HG03571 (cell line): Measurements from ENCODE around the gene PITX2.

ENCODE experiments used
- ATAC-seq: cut with Tn5 transposase; IDR thresholded peaks from one replicate; pipeline ENCODE4 v1.9.1; 2021; ENCODE audit not compliant: unreplicated experiment

The PITX2 gene

DNA sequence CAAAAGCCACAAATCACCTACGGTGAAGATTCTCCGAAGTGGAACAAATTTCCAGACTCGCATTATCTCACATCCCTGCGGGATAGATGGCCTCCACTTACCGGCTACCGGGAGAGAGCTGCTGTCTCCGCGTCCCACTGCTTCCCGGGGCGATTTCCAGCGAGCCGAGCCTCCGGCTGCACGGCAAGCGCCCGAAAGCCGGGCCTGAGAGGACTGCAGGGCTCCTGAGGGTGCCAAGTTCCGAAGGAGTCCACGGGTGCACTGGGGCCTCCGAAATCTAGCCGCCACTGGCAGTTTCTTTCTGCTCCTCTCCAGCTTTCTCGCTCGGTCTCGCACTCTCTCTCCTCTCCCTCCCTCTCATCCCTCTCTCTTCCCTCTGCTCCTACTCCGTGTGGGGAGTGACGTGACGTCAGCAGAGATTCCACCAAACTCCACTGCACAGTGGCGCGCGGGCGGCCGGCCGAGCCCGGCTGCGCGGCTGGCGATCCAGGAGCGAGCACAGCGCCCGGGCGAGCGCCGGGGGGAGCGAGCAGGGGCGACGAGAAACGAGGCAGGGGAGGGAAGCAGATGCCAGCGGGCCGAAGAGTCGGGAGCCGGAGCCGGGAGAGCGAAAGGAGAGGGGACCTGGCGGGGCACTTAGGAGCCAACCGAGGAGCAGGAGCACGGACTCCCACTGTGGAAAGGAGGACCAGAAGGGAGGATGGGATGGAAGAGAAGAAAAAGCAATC is 14.0 kb upstream of the PITX2 start:
- no peak for ATAC-seq

DNA sequence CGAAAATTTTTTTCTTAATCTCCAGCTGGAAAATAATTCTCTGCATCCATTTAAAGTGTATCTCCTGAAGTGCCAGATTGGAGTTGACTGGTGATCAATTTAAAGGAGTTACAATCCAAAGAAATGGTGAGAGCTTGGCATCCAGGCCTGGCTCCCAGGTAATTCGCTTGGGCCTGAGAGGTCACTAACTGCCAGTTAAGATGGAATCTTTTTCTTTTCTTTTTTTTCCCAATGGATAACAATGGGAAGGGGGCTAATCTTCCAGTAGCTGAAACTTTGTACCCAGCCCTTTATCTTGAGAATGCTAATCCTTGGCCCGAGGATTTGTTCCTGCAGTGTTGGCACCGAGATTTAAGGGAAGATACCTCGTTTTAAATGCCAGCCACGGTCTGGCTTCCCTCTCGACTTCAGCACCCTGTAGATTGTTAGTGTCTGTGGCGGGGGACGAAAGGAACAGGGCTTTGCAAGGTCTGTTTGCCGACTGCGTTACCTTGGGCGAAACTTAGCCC is 13.3 kb upstream of the PITX2 start:
- ATAC-seq = no peak

DNA sequence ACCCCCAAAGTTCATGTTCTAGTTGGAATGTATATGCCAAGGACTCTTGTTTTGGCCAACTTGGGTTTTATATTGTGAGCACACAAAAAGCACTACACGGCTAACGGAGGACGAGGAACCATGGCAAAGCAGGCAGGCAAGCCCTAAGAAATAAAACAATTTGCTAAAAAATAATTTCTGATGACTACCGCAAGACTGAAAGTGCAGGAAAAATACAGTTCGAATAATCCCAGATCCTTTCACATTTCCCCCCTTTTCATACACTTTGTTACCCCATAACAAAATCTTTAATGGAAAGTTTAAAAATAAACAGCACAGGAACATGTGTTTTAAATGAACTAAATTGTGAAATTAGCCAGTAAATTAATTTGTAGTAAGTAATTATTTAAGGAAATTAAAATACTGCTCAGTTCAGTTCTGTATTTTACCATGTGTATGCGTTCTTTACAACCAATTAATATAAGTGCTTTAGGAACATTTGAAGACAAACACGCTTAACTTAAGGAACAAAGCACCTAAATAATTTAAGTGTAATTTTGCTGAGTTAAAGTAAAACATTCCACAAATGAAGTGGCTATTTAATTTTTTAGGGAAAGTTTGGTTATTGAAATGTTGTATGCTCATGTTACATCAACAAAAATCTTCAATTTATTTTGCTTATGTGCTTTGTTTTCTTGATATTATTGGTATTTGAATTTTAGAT is 12.4 kb upstream of the PITX2 start:
- no peak for ATAC-seq

DNA sequence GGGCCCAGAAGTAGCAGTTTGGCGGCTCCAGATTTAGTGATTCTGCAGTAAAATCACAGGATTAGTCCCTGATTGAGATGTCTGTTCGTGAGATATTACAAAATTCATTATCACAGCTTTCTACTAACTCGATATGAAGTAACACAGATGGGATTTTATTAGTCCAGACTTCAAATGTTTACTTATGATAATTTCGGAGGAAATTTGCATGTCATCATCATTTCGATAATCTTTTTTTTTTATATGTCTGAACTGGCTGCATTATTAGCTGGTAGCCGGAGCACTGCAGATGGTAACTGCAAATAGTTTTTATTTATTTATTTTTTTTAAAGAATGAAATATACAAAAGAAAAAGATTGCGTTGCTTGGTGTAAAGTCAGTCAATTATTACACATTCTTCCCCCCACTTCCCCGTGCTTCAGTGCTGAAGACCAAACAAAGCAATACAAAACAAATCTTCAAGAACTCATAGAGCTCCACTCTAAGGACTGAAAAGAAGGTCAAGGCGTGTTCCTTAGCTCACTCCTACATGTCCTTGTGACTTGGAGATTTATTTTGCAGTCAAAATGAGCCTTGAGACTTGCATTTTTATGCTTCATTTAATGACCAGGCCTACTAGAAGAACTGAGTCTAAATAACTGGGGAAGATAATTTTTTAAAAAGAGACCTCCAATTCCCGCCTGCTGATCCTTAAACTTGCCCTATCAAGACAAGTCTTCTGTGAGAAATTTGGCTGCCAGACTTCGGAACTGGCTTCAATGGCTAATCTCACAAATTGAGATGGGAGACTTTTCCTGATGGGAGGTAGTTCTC is 11.7 kb upstream of the PITX2 start:
- ATAC-seq = no peak

DNA sequence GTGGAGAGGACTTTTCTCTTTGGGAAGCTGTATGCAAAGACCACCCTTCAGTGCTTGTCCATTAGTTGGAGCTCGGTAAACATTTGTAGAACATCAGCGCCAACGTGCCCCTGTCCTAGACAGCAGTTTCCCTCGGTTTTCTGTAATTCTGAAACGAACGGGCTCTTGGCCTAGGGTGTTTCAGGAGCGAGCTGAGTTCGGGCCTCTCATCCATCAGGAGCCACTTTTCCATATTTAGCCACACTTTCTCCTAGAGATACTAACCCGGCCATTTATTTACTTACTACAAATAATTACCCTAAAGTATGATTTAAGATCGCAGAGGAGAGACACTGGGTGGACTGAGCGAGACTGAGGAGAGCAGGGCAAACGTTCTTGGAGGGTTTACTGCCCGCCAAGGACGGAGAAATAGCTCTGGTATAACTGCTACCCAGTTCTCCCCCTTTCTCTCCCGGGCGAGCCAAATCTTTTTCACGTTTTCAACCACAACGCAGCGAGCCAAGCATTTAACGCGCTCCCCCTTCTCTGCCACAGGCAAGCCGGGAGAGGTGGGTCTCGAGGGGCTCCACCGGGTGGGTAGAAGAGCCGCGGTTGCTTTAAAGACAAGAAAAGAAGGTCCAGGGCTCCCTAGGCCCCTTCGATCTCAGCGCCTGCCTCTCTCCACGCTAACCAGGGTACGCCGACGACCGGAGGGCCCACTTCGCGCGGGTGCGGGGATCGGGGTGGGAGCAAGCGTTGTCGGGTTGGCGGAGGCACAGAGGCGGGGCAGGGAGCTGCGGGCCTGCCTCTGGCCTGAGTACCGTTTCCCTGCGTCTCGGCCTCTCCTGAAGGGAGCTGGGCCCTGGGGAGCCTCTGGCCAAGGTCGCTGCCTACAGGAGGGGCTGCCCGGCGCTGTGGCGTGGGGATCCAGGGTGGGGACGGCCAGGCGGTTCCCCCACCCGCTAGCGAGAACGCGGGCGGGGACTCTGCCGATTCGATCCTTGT is 10.8 kb upstream of the PITX2 start:
- ATAC-seq = no peak

DNA sequence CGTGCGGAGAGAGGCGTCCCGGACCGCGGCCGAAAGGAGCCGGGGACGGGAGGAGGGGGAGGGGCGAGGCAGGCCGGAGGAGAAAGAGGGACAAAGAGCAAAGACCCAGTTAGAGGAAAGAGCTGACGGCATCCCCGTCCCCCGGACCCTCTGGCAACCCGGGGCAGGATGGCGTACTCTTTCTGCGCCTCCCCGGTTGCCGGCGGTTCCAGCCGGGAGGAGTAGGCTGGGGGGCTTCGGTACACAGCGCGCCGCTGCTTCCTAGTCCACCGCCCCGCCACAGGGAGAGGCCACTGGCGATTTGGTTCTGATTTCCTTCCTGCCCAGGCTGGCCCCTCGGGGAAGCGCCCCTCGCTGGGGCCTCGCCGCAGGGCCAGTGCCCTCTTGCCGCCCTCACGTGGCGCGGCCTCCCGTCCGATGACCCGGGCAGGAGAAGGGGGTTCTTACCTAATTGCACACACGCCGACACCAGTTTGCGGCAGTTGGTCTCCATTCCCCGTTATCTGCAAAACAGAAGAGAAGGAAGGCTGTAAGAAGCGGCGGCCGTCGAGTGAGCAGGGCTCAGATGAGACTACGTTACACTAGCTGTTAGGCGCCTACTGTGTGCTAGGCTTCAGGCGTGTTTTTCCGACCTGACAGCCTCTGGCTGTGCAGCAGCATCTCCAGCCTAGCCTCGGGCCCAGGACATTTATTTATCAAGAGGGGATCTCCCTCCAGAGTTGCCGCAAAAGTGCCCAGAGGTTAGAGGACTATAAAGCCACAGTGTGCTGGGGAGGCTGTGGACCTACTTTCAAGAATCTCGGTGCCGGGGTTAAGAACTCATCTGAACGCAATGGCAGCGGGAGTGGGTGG is 9.9 kb upstream of the PITX2 start:
- no peak for ATAC-seq

DNA sequence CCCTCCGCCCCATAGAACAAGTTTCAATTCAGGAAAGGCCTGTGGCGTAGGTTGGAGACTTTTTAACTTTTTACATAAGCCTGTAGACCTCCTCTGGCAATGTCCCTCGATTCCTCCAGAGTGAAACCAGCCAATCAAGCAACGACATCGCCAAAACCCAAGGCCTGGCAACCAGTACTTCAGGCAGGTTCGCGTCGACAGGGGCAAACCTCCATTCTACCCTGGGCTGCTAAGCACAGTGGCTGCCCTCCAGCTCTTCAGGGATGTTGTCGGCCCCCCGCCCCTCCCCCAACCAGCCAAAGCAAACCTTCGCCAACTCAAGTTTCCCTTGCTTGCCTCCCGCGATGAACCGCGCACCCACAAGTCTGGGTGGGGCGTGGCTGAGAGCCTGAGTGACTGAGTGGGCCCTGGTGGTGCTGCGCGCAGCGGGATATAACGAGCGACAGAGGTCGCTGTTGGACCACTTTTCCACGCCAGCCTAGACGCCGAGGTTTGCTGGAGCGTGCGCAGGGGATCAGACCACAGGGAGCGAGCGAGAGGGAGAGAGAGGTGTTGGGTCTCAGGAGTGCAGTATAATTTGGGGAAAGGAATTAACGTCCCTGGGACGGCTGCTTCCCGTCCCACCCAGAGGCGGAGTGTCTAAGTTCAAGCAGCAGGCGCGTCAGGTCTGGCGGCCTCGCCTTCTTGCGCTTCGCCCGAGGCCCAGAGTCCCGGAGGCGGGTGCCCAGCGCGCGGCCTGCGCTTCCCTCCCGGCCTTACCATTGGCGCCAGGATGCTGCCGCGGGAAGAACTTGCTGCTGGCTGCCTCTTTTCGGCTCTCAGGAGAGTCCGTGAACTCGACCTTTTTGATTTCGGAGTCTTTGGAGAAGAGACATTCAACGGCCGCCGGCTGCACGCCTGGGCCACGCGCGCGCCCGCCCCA is 9.0 kb upstream of the PITX2 start:
- peak; percentile 98 for ATAC-seq

DNA sequence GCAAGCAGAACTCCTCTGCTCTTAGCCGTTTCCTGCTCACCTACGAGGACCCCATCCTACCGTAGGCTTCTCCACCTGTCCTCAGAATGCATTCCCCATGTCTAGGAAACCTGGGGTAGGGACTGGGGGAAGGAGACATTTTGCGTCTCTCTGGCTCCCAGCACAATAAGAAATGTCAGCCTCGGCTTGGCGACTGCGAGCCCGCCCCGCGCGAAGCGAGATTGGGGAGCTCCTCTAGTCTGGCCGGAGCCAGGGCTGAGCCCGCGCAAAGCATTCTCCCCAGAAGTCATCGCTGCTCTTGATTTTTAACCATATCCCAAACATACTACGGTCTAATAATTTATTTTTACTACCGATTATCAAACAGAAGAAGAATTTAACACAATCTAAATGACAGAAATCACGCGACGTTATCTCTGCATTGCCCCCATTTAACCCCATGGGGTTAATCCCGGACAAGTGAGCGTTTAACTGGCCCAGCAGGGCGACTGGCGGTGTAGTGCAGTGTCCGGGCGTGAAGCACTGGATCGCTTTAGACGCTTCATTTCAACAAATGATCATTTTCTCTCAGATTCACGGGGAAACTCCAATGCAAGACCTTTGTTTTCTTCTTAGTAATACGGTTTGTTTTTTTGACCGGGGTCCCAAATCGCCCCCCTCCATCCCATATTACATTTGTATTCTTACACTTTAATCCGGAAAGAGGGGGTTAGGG is 8.0 kb upstream of the PITX2 start:
- no peak for ATAC-seq

DNA sequence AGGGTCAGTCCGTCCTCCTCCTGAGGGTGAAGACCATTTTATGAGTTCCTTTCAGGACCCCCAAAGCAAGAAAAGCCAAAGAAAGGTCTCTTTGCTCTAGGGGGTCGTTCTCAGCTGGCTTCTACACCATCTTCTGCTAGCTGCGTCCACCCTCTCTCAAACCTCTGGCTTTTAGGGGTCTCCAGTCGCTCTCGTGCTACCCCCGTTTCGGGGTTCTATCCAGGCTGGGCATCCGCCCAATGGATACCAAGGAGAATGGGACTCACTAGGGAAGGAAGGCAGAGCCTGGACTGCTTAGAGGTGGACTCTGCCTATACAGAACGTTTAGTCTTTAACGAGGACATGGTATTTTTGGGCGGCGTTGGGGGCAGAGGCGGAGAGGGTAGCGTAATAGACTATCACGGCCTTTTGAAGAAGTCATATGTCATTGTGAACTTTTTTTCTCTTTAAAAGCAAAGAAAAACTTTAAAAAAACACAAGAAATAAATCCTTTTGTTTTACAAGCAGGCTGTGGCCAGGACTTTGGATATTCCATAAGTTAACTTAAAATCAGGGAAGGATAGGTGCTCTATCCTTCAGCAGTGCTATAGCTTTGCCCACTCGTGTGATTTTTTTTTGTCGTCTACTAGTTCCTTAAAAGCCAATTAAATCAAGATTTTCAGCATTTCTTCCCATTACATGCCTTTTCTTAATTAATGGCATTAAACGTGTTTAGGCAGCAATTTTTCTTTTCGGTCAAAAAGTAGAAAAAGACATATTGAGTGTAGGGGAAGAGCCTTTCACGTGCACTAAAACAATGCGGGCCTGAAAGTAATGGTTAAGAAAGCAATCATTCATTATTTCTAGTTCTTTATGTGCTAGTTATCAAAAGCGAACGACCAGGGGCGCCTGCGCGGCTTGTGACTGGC is 7.2 kb upstream of the PITX2 start:
- ATAC-seq = no peak

DNA sequence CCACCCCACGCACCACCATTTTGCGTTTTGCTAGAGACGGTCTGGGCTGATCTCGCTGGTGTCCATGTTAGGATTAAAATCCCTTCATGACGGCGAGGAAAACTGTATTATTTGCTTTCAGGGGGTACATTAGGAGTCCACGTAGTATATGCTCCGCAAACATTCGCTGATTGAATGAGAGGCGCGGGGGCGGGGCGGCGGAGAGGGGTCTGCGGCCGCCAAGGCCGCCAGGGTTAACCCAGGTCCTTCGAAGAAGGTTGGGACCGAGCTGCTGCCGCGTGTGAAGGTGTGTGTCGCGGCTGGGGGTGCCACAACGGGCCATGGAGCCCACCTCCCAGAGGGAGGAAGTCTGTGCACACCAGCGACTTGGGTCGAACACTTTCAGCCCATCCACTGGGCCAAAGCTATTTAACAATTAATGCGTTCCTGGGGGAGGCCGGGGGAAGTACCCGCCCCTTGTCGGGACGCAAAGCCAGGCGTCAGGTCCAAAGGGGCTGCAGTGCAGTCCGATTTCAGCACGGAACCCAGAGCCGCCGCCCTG is 6.4 kb upstream of the PITX2 start:
- ATAC-seq = no peak

DNA sequence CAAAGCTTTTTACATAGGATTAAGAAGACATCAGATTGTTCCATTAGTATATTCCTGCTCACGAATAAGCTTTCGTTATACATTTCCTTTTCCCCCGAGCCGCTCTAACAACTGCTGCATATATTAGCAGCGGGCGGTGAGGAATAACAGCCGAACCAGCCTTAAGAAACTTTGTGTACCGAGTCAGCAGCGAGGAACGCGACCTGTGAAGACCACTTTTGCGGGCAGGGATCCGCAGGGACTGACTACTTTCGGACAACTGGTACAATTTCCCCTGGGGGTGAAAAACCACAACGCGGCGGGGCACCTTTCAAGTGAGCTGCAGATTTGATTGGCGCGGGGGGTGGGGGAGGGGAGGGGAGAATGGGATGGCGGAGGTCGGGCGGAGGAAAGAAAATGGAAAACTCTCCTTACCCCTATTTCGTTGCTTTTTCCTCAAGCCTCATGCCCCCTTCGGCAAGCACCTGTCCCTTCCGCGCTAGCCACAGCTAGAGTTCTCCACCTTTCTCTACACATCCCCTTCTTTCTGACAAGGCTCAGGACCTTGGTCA is 5.9 kb upstream of the PITX2 start:
- ATAC-seq = no peak

DNA sequence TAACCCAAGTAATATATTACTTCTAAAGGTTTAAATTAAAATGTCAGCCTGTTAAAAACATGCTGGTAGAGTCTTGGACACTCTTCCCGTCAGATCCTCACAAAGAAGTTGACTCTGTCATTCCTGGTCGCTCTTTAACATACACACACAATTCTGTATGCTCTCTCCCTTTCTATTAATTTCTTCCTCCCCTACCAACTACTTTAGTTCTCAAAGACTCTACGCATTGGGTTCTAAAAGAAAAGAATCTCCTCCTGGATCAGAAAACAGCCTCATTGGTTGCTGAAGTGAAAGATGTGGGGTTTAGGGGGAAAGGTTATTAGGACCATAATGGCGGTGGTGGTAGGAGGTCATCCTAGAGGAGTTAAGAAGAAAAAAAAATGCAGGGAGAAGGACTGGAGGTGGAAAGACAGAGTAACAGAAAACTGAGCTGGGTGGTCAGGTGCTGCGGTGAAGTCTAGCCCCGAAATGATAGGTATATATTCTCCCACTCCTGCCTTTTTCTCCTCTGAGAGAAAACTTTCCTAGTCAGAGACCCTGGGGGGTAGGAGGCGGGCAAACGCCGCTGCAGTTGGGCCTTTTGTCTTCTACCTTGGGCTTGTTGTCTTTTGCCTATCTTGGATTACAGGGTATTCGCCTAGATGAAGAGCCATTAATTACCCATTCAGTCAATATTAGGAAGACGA is 5.2 kb upstream of the PITX2 start:
- no peak for ATAC-seq

DNA sequence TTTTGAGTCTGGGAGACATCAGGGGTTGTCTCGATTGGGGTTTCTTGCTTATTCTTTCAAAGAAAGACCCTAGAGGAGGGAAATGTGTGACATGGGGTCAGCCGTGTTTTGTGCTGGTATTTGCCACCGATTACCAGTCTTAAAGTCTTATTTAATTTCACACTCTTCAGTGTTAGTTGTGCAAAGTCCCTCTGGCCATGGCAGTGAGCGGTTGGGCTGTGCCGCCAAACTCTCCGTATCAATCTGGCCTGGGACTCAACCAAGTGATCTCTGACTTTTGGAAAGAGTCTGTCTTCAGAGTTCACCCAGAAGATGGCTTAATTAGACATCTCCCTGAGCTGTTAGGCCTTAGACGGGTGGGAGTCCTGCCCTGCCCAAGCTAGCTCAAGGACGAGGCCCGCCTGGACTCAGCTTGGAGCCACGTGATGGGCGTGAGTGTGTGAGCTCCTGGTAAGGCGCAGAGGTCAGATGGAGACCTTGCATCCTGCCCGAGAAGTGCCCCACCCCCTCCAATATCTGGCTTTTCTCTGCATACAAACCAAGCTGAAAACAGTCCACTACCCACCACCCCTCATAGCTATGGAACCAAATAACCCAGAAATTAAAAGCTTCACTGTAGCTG is 3.8 kb upstream of the PITX2 start:
- ATAC-seq = no peak

DNA sequence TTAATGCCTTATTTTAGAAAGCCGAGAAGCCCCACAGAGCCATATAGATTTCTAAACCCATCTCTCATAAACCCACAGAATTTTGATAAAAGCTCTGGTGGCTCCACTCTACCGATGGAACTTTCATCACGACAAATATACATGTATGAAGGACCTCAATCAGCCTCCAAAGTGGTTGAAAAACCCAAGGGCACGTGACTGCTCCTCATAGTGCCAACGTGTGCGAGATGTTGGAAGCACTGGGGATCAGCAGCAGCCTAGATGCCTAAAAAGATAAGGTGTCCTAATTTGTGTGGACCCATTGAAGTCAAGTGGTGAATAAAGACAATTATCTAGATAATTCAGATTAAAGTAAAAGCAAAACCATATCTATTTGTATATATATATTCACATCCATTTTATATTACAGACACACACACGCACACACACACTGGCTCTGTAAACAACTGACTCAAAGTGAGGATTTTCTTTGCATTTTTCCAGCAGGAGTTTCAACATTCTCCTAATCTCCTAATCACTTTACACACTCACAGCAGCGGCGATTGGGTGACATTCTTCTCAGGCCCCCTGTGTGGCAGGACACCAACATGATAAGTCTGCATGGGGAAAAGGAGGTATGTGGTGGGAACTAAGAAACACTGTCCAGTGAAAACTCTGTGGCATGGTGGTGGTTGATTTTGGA is 2.8 kb upstream of the PITX2 start:
- no peak for ATAC-seq
